GM18867 (cell line): ENCODE measurements around the gene KIN.
"Not testable (repeated sequence)": the region's sequence is repeated elsewhere in the genome, so short reads cannot be mapped to it uniquely, and the experiment has no call there.

Experiments
- ATAC-seq: cut with Tn5 transposase; IDR thresholded peaks from one replicate; pipeline ENCODE4 v1.9.1; 2021; ENCODE audit warnings: mild to moderate bottlenecking, moderate library complexity; ENCODE audit not compliant: unreplicated experiment

The KIN gene, protein sequence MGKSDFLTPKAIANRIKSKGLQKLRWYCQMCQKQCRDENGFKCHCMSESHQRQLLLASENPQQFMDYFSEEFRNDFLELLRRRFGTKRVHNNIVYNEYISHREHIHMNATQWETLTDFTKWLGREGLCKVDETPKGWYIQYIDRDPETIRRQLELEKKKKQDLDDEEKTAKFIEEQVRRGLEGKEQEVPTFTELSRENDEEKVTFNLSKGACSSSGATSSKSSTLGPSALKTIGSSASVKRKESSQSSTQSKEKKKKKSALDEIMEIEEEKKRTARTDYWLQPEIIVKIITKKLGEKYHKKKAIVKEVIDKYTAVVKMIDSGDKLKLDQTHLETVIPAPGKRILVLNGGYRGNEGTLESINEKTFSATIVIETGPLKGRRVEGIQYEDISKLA

DNA sequence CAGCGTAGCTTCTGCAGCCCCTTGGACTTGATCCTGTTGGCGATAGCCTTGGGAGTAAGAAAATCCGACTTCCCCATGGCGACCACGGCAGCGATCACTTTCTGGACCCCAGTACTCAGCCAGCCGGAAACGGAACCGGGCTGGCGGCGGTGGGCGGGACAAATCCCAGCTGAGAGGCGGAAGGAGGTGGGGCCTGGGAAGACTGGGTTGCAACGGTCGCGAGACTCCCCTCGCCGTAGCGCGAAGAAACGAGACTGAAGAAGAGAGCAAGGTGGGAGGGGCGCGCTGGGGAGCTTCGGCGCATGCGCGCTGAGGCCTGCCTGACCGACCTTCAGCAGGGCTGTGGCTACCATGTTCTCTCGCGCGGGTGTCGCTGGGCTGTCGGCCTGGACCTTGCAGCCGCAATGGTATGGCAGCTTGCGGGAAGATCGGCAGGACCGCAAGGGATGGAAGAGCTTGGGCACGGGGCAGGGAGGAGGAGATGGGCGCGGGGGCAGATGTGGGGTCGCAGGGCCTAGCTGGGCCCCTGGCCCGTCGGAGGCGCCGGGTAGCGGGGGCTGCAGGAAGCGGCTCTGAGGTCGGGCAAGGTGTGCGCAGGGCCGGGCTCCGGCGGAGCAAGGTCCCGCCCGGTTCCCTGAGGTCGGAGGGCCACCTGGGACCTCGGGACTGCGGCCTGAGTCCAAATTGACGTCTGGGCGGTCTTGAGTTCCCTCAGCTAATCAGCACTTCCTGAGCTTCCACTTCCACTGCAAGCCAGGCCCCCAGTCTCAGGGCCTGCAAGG, at the start of gene KIN, which contains the start of gene ATP5F1C:
Gene KIN (minus strand): TSS at position 137 of the 782 bp plus-strand sequence. CDS start 60 bp downstream, at position 77.
Gene ATP5F1C (plus strand): TSS at position 321 of the 782 bp plus-strand sequence. CDS start 31 bp downstream, at position 352.
- peak; percentile 96 for ATAC-seq

DNA sequence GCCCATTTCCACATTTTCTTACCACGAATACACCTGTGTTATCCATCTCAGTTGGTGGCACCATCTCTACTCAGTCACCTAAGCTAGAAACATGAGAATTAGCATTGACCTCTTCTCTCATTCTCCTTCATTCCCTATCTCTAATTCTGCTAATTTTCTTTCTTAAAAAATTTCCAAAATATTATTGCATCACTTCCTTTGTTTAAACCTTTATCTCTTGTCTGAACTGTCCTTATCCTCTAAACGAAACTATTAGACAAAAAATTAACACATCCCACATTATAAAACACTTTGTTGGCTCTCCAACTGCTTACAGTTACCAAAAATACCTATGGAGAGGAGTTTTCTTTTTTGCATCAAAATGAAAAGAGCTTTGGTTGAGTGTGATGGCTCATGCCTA, 48.8 kb upstream of the KIN start:
- ATAC-seq: no peak

DNA sequence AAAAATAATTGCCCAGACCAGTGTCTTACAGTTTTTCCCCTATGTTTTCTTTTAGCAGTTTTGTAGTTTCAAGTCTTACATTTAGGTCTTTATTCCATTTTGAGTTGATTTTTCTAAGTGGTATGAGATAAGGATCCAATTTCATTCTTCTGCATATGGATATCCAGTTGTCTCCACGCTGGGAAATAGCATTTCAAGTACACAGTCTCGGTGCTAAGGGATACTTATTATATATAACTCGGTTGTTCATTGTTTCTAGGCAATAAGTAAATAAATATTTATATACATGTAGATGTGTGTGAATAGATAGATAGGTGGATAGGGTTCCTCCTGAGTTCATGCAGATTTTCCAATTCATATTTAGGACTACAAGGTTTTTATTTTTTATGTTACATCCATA, 46.5 kb upstream of the KIN start:
- no peak for ATAC-seq

DNA sequence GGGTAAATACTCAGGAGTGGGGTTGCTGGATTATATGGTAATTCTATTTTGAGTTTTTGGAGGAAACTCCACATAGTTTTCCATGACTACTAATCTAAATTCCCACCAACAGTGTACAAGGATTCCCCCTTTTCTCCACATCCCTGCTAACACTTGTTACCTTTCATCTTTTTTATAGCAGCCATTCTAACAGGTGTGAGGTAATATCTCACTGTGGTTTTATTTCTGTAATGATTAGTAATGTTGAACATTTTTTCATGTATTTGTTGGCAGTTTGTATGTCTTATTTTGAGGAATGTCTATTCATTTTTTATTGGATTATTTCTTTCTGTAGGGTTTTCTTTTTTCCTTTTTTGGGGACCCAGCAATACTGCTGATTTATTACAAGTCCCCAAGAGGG, 45.4 kb upstream of the KIN start:
- ATAC-seq: no peak

DNA sequence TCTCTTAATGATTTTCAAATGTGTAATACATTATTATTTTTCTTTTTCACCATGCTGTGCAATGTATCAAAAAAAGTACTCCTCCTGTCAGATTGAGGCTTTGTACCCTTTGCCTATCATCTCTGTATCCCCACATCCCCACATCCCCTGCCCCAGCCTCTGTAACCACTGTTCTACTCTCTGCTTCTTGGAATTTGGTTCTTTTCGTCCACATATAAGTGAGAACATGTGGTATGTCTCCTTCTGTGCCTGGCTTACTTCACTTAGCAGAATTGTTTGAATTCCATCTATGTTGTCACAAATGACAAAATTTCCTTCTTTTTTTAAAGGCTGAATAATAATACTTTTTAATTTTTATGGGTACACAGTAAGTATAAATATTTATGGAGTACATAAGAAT, 44.3 kb upstream of the KIN start:
- no peak for ATAC-seq

DNA sequence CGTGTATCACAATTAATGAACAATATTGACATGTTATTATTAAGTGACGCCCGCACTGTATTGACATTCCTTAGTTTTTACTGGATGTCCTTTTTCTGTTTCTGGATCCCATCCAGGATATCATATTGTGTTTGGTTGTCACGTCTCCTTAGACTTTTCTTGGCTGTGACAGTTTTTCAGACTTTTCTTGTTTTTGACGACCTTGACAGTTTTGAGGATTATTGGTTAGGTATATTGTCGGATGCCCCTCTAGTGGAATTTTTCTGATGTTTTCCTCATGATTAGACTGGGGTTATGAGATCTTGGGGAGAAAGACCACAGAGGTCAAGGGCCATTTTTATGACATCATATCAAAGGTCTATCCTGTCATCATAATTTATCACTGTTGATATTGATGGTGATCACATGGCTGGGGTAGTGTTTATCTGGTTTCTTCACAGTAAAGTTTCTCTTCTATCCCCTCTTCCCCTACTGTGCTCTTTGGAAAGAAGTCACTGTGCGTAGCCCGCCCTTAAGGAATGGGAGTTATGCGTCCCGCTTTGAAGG, 41.6 kb upstream of the KIN start:
- ATAC-seq: no peak

DNA sequence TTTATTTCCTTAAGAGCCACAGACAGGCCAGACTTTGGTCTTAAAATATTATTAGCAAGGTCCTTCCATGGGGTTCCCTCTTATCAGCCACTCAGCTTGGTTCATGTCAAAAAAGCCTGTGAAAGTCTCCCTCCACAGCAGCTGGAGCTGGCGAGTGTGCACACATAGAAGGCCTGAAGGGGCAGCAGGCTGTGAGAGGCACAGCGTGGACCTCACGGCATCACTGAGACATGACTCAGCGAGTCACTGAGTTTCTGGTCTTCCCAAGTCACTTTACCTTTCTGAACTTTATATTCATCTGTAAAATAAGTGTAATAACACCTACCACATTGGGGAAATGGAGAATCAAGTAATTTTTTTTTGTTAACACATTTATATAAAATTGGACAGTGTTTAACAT, 39.2 kb upstream of the KIN start:
- no peak for ATAC-seq

DNA sequence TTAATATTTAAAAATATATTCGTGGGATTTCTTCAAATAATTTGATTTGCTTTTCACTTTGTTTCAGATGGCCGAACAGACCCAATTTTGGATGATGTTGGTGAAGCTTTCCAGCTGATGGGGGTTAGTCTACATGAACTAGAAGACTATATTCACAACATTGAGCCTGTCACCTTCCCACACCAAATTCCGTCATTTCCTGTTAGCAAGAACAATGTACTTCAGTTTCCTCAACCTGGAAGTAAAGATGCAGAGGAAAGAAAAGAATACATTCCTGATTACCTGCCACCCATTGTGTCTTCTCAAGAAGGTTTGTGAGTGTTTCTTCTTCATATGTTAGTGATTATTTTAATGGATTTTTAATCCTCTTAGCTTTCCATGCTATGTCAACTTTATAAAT, 36.5 kb upstream of the KIN start:
- ATAC-seq: no peak

DNA sequence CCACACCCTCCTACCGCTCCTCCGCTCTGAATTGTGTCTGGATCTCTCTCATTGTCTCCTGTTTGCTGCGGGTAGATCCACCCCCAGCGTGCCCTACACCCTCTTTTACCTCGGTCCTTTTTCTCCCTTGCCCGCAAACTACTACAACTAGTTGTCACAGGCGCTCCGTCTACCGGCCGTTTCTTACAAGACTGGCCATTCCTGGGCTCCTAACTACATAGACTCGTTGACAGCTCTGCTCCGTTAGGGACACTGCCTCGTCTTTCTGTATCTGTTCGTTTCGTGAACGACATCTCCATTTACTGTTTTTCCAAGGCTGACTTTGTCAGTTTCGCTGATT, 31.3 kb upstream of the KIN start:
- ATAC-seq: peak; percentile 55

DNA sequence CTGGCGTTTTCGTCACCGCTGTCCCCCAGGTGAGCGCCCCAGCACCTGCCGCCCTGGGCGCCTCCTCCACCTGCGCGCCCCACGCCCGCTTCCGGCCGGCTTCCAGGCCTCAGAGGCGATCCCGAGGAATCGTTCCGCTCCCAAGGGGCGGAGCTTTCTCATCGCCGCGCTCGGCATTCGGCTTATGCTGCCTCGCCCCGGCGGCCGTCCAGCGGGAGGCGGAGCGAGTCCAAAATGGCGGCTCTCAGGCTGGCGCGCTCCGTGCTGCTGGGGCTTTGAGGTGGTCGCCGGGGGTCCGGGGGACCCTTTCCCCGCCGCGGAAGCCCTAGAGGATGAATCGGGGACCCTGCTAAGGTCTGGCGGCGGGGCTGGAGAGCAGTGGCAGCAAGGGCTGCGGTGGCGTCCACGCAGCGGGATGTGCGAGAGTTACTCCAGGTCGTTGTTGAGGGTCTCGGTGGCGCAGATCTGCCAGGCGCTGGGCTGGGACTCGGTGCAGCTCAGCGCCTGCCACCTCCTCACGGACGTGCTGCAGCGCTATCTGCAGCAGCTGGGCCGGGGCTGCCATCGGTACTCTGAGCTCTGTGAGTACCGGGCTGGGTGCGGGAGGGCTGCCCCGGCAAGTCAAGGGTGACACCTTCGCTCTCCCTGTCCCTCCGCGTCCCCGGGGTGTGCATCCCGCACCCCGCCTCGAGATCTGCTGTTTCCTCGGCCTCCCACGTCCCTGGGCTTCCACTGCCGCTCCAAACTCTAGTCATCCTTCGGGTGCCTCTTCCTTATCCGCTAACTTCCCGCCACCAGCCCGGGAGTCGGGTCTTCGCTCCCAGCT, 30.7 kb upstream of the KIN start, which contains the start of gene TAF3:
Gene TAF3 (plus strand): TSS at position 211 of the 826 bp plus-strand sequence. CDS start 205 bp downstream, at position 416.
- peak; percentile 86 for ATAC-seq

DNA sequence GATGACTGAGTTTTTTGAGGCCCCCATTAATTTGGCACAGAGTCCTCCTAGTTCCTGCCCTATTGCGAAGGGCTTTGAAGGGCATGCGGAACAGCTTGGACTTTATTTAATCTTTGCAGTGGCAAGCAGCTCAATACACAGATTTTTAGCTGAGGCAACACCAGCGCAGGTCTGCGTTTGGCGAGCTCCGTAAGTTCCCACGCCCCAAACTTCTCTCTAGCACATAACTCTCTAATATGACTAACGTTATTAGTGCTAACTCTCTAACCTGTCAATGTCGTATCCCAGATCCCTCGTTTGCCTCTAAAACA, 30.1 kb upstream of the KIN start:
- peak; percentile 10 for ATAC-seq

DNA sequence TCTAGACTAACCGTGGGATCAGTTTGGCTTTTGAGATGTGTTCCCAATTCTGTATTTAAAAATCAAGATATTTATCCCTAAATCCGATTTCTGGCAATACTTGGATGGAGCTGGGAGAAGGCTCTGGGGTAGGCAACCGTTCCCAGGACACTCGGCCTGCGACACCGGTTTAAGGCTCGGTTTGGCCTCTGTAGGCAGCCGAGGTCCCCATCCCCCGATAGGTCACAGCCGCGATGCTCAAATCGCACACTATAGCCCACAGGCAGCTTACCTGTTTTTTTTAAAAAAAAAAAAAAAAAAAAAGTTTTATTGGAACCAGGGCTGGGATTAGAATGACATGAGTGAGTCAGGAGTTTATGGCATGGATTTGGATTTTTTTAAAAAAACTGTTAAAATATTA, 29.8 kb upstream of the KIN start:
- no peak for ATAC-seq

DNA sequence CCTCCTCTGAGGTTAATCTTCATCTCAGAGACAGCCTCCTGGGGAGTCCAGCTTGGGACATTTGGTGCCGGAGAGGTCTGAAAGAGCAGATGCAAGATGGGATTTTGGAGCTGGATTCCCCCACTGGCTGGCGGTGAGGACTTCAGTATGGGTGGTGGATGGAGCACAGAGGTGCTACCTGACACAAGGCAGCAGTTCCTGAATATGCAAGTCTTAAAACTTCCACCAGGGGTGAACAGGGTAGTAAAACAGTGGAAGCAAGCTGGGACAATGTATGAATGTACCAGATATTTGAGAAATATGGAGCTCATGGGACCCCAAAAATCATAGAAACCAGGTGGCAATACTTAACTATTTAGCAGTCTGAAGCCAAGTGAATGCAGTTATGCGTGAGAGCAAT, 25.7 kb upstream of the KIN start:
- ATAC-seq: no peak

DNA sequence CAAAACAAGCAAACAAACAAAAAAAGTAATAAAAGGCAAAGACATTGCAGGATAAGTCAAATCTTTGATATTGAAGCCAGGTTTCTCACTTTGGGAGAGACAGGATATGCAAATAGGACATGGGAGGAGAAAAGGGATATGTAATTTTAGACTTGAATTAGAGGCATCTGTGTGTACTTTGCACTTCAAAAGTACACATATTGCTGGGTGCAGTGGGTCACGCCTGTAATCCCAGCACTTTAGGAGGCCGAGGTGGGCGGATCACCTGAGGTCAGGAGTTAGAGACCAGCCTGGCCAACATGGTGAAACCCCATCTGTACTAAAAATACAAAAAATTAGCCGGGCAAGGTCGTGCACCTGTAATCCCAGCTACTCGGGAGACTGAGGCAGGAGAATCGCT, 23.9 kb upstream of the KIN start:
- ATAC-seq: not testable (repeated sequence)

DNA sequence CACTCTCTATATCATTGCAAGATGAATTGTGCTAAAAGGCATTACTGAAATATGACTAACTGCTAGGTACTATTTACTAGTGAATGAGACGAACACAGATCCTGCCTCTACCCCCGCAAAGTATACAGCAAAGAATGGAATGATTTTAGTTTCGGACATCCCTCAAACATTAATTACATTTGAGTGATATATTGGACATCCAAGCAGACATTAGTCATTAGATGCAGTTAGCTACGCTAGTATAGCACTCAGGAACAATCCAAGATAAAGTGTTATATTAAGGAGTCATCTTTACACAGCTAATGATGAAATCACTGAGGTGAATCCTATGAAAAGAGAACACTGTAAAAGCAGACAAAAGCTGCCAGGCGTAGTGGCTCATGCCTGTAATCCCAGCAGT, 23.2 kb upstream of the KIN start:
- ATAC-seq: no peak

DNA sequence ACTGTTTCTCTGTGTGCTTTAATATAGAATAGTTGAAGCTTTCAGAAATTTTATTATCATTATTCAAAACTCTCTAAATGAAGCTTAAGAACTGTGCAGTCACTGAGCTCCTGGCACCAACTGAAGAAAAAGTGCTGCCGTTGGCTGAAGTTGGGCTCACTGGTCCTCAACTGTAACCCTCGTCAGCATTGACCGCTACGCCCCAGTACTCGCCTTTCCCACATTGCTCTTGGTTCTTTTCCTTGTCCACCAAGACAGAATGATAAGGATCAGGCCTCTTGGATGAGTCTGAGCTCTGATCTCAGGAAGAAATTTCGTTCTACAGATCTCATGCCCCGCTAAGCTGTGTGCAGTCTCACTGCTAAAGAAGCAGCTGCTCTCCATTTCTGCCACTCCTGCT, 22.6 kb upstream of the KIN start:
- no peak for ATAC-seq

DNA sequence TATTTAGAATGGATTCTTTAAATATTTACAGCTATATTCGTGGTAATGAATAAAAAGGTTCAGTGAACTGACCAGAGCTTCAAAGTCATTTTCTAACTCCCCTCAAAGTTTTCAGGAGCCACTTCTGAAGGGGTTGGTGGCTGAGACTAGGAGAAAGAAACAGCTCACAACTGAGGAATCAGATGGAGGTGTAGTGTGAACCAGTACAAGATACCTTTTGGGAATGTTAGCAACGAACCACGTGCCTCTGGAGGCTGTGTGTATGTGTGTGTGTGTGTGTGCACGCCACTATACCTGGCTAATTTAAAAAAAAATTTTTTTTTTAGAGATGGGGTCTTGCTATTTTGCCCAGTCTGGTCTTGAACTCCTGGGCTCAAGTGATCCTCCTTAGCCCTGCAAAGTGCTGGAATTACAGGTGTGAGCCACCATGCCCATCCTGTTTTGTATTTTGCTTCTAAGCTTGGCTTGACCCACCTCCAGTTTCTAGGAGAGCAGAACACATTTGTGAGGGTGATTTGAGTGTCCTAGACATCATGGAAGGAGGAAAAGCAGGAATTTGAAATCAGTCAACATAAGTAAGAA, 21.0 kb upstream of the KIN start:
- no peak for ATAC-seq

DNA sequence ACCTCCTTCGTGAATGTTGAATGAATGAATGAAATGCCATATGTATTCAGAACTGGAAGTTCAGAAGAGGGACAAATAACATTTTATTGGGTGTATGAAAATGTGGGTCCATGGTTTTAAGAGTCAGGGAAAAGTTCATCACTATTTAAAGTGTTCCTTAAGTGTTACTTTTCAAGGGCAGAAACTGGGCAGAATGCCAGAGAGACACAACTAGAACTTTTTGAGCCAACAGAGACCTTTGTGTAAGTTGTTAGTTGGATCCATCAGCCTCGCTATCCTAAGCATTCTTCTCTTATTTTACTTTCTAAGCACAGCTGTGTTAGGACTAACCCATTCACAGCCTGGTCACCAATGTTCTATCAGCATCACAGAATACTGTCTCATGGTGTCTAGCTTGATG, 16.9 kb upstream of the KIN start:
- no peak for ATAC-seq

DNA sequence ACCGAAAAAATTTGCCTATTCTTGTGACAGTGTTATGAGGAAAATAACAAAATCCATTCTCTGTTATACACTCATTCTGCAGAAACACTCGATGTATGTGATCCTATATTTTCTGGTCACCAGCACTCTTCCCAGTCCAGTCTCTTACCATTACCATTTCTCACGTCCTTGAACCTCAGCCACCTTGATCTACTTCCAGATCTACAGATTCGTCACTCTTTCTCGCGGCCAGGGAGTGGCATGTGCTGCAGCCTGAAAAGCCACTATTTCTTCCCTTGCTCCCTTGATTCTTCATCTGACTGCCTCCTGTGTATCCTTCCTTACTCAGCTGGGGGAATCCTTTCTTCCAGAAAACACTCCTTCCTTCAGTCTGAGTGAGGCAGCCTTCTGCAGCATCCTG, 16.4 kb upstream of the KIN start:
- no peak for ATAC-seq

DNA sequence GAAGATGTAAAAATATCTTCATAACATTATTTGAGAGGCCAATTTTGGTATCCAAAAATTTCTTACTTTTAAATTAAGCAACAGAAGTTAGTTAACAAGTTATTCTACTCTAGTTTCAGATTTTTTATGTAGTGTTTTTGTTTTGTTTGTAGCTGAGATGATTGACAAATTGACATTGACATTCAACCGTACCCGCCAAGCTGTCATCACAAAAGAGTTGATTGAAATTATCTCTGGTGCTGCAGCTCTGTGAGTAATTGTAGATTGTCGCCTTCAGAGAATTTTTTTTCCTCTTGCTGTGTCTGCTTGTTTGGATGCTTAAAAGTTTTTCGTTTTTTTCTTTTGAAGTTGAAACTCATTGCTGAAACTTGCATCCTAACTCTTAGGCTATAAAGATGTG, 14.8 kb upstream of the KIN start:
- no peak for ATAC-seq

DNA sequence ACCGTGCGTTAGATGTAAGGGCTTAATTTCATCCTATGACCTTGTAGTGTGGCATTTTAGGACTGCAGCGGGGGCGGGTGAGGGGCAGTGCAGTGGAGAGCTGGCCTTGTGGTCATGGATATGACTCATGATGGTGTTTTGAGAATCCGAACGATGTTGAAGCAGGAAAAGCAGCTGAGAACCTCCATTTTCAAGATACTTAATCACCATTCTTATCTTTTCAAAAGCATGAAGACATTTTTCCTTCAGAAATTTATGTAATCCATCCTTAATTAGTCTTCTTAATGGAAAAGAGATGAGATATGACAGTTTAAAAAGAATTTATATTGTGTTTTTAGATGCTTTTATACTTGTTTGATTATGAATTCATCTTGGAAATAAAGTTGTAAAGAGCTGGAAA, 9.8 kb upstream of the KIN start:
- no peak for ATAC-seq
